ENCODE data around the gene RNF111.
"Not testable (repeated sequence)": the region's sequence is repeated elsewhere in the genome, so short reads cannot be mapped to it uniquely, and the experiment has no call there.

The RNF111 gene

DNA sequence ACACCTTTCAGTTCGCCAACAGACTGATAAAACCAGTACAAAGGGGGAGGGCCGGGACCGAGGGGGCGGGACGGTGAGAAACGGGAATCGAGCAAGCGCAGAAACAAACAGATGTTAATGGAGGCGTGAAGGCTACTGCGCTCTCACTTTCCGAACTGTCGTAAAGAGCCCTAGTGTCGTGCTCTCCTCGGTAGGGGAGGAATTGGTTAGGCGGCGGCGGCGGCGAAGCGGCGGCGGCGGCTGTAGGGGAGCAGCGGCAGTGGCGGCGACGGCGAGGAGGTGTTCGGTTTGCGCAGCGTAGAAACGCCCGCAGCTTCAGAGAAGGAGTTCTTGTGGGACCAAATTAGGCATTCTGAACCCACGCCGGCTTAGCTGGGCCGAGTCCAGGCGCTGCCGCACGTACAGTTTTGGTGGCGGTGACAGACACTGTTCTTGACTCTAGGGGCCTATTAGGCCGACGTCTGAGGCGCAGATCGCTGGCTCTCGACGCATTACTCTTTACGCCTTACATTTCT lies at the start of gene RNF111:
RNF111 (plus strand) TSS at position 173 of the 515 bp plus-strand sequence. CDS start 43,160 bp downstream, outside the sequence.
- DNase-seq: peak; percentile 88

GRCh38 chr15:58947179-58947578 lies 40.3 kb upstream of the RNF111 start:
- no peak for DNase-seq

GRCh38 chr15:58951388-58952007 lies 36.0 kb upstream of the RNF111 start:
- no peak for DNase-seq

GRCh38 chr15:58952751-58953150 lies 34.7 kb upstream of the RNF111 start:
- DNase-seq: no peak

- DNase-seq: peak; percentile 30
Measured at GRCh38 chr15:58957101-58957973, 30.1 kb upstream of the RNF111 start.

- no peak for DNase-seq
Measured at GRCh38 chr15:58958811-58959210, 28.7 kb upstream of the RNF111 start.

GRCh38 chr15:58962136-58962535 lies 25.3 kb upstream of the RNF111 start:
- no peak for DNase-seq

DNA sequence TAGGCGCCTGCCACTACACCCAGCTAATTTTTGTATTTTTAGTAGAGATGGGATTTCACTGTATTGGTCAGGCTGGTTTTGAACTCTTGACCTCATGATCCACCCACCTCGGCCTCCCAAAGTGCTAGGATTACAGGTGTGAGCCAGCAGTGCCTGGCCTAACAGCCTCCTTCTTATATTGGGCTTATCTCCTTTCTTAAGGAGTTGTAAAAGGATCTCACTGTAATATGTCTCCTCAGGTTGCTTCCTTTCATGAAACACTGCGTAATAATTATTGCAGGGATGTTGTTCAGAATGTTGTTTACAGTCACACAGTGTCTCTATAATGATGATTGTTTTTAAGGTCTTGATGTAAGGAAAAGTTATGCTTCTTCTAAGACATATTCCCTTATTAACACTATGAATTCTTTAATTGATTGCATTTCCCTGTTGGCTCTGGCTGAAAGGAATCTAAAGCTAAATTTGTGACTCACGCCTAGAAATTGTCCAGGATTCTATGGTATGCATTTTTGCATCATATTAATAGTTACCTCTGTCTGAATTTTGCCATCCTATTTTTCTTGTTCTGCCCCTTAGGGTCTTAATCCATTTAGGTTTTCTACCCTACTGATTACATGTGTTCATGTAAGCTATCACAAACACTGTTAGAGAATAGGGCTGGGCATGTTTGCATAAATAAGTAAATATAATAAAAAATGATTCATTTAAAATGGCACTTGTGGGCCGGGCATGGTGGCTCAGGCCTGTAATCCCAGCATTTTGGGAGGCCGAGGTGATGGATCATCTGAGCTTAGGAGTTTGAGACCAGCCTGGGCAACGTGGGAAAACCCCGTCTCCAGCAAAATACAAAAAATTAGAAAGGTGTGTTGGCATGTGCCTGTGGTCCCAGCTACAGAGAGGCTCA lies 24.5 kb upstream of the RNF111 start:
- DNase-seq: no peak

DNA sequence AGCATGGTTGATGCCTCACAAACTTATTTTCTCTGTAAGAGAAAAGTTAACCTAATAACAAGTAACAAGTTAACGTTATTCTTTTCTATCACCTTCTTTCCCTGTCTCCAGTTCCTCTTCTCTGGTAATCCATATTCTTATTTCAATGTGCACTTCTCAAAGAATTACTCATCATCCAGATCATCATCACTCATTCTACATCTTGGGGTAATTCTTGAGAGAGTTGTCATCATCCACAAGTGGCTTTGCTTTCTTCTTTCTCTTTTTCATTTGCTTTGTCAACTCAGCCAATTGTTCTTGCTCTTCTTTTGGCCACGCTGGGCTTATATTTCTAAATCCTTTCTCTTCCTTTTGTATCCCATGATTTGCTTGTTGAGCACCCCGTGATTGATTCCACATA lies 20.8 kb upstream of the RNF111 start:
- no peak for DNase-seq

DNA sequence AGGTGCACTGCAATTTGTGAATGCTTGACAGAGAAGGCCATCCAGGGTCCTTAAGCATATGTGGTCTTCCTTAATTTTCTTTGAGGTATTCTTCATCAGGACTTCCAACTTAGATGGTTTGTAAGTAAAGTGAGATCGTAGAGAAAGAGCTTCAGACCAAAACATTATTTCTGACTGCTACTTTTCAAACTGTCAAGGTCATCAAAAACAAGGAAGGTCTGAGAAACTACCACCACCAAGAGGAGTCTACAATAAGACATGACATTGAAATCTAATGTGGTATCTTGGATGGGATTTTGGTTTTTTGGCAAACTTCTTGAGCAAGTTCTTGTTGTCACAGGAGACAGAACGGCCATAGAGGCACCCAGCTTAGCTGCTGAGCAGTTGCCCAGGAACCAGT lies 20.0 kb upstream of the RNF111 start:
- no peak for DNase-seq

DNA sequence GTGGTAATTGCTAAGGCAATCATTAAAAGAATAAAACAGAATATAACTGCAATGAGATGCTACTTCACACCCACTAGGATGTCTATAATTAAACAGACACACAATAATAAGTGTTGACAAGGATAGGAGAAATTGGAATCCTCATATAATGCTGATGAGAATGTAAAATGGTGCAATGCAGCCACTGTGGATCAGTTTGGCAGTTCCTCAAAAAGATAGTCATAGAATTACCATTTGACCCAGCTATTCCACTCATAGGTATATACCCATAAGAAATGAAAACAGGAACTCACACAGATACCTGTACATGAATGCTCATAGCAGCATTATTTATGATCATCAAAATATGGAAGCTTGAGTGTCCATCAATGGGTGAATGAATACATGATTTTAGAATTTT lies 9.6 kb upstream of the RNF111 start:
- no peak for DNase-seq

DNA sequence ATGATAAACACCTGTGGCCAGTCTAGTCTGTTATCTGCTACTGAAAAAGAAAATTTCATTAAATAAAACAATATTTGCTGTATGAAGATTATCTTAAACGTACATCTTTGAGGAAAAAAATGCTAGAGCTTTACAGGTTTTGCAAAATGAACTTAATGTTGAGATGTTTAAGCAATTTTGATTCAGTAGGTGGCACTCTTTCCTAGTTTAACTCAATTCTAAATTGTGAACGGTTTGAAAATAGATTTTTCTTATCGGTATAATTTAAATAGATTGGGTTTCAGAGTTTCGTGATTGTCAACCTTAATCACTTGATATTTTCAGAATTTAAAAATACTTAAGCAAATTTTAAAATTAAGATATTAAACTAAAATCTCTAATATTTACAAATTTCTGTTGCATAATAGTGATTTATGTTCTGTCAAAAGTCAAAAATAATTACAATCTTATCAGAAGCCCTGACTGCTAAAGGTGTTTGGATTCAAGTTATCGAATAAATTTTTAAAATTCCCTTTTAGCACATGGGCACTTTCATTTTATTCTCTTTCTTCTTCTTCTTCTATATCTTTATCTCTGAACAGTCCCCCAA lies 7.0 kb upstream of the RNF111 start:
- no peak for DNase-seq

GRCh38 chr15:58981808-58982475 lies 5.5 kb upstream of the RNF111 start:
- no peak for DNase-seq

DNA sequence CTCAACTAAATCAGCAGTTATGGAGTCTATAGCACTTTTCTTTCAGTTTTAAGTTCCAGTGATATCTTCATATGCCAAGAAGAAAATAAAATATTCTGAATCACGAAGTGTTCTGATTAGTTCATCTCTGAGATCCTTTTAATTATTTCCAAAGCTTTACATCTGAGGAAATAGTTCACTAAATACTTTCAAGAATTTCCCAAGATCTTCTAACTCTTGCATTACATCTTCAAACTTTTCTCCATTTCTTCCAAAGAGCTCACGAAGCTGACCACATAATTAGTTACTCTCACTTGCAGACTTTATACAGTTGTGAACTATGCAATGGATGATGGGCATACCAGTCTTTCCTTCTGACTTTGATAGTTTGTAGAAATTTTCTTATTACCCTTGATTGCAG lies 4.2 kb upstream of the RNF111 start:
- DNase-seq: no peak

DNA sequence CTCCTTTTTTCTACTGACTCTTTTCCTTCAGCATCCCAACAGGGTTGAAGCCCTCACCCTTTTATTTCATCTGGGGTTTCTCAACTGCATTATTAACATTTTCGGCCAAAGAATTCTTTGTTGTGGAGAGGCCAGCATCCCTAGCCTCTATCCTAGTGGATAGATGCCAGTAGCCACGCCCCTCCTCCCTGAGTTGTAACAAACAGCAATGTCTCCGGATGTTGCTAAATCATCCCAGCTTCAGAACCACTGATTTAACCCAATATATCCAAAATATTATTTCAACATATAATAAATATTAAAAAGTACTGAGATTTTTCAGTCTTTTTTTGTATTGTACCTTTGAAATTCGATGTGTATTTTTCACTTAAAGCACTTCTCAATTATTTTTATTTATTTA lies 2.0 kb upstream of the RNF111 start:
- no peak for DNase-seq

DNA sequence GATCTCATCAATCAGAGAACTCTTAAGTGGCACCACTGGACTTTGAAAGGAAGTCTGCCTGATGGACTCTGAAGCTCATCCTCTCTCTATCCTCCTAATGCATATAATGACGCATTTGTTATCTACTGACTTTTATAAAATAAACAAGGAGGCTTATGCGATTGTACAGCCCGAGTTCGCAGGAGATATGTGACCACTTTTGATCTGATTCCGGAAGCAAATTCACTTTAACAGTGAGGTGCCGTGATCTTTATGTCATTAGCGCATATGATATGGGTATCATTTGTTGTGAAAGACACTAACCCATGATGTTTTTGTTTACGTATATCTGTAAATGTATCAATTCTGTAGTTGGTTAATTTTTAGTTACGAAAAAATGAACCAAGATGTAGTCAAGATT lies 427 bp upstream of the RNF111 start:
- no peak for DNase-seq

GRCh38 chr15:58988006-58988785 lies 733 bp downstream of the RNF111 start:
- peak; percentile 66 for DNase-seq

DNA sequence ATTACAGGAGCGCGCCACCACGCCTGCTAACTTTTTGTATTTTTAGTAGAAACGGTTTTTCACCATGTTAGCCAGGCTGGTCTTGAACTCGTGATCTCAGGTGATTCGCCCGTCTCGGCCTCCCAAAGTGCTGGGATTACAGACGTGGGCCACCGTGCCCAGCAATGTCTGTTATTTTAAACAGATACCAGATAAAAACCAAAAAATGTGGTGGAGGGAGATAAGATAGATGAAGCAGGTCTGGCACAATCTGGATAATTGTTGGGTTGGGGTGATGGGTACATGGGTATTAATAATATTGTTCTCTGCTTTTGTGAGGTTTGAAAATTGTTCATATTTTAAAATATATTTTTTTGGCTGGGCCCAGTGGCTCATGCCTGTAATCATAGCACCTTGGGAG lies 4.7 kb downstream of the RNF111 start:
- no peak for DNase-seq

GRCh38 chr15:58994906-58995453 lies 7.5 kb downstream of the RNF111 start:
- DNase-seq: no peak

DNA sequence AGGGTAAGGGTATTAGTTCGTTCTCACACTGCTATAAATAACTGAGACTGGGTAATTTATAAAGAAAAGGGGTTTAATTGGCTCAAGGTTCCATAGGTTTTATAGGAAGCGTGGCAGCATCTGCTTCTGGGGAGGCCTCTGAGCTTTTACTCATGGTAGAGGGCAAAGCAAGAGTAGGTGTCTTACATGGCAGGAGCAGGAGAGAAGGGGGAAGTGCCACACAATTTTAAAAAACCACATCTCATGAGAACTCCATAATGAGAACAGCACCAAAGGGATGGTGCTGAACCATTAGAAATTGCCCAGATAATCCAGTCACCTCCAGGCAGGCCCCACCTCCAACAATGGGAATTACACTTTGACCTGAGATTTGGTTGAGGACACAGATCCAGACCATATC lies 12.2 kb downstream of the RNF111 start:
- DNase-seq: no peak

- DNase-seq: not testable (repeated sequence)
Measured at GRCh38 chr15:59000251-59000650, 12.8 kb downstream of the RNF111 start.

All from stimulated activated CD4-positive, alpha-beta T cell treated with anti-CD3 and anti-CD28 coated beads, Interleukin-4, amount 100 ng/mL, for 1 hour (primary cell).